DOHH2 (cell line): ENCODE data around the gene MXRA7.
A peak's percentile ranks its signal among the peaks of the same experiment; 100 is the strongest.

Experiments used
- H3F3A ChIP-seq: fragments of 200-600 bp; sonication (generic), shearing (Covaris generic); 2 replicates; pipeline ENCODE4 v1.6.0; 2016; ENCODE audit warnings: antibody characterized with exemption, mild to moderate bottlenecking; ENCODE audit not compliant: control insufficient read depth, insufficient read depth
- H3K27ac ChIP-seq: fragments of 200-600 bp; sonication (generic); 2 replicates; pipeline ENCODE4 v1.5.1; 2014; ENCODE audit warnings: low read depth, mild to moderate bottlenecking, low read length, moderate library complexity
- H3K27me3 ChIP-seq: fragments of 200-600 bp; sonication (generic); 2 replicates; pipeline ENCODE4 v1.6.1; 2014; ENCODE audit warnings: mild to moderate bottlenecking, low read length, mixed read lengths; ENCODE audit not compliant: control insufficient read depth
- H3K36me3 ChIP-seq: fragments of 200-600 bp; sonication (generic); 2 replicates; pipeline ENCODE4 v1.6.1; 2014; ENCODE audit warnings: mild to moderate bottlenecking, low read length, moderate library complexity, mixed read lengths; ENCODE audit not compliant: control insufficient read depth
- H3K4me1 ChIP-seq: fragments of 200-600 bp; sonication (generic); 2 replicates; pipeline ENCODE4 v1.6.1; 2014; ENCODE audit warnings: mild to moderate bottlenecking, low read length, mixed read lengths; ENCODE audit not compliant: control insufficient read depth
- H3K4me2 ChIP-seq: fragments of 200-600 bp; sonication (generic); 2 replicates; pipeline ENCODE4 v1.6.0; 2014; ENCODE audit warnings: mild to moderate bottlenecking, low read length, moderate library complexity
- H3K4me3 ChIP-seq: fragments of 200-600 bp; sonication (generic); 2 replicates; pipeline ENCODE4 v1.5.1; 2014; ENCODE audit warnings: mild to moderate bottlenecking, low read length, mixed read lengths
- H3K79me2 ChIP-seq: fragments of 200-600 bp; sonication (generic); 2 replicates; pipeline ENCODE4 v1.6.1; 2014; ENCODE audit warnings: mild to moderate bottlenecking, low read length, mixed read lengths; ENCODE audit not compliant: control insufficient read depth
- H3K9me2 ChIP-seq: fragments of 200-600 bp; sonication (generic); replicated peaks from 2 replicates; pipeline ENCODE4 v1.6.1; 2014; ENCODE audit warnings: mild to moderate bottlenecking, low read length, mixed read lengths; ENCODE audit not compliant: control insufficient read depth
- H3K9me3 ChIP-seq: fragments of 200-600 bp; sonication (generic); 2 replicates; pipeline ENCODE4 v1.6.1; 2014; ENCODE audit warnings: antibody characterized with exemption, low read length, mixed read lengths; ENCODE audit not compliant: control insufficient read depth, insufficient read depth
- H4K20me1 ChIP-seq: fragments of 200-600 bp; sonication (generic); 2 replicates; pipeline ENCODE4 v1.6.0; 2014; ENCODE audit warnings: low read depth, mild to moderate bottlenecking, antibody characterized with exemption, low read length, moderate library complexity; ENCODE audit not compliant: control insufficient read depth, insufficient read depth
- EZH2phosphoT487 ChIP-seq: fragments of 200-600 bp; sonication (generic); IDR thresholded peaks from 2 replicates; pipeline ENCODE4 v1.6.1; 2017; ENCODE audit warnings: borderline replicate concordance, mild to moderate bottlenecking, antibody characterized with exemption, low read length, moderate library complexity, mixed read lengths
- TF ChIP-seq, protein P1 (sequence below): fragments of 200-600 bp; sonication (generic); IDR thresholded peaks from one replicate; pipeline ENCODE4 v1.5.1; 2014; ENCODE audit warnings: antibody characterized with exemption, mild to moderate bottlenecking, low read depth, low read length; ENCODE audit not compliant: poor library complexity, severe bottlenecking

Gene MXRA7

GRCh38 chr17:76738468-76738850, 27.7 kb upstream of the MXRA7 start:
- H3K9me3 ChIP-seq: no peaks in the 10 kb centered on the region
- TF ChIP-seq, protein P1, sequence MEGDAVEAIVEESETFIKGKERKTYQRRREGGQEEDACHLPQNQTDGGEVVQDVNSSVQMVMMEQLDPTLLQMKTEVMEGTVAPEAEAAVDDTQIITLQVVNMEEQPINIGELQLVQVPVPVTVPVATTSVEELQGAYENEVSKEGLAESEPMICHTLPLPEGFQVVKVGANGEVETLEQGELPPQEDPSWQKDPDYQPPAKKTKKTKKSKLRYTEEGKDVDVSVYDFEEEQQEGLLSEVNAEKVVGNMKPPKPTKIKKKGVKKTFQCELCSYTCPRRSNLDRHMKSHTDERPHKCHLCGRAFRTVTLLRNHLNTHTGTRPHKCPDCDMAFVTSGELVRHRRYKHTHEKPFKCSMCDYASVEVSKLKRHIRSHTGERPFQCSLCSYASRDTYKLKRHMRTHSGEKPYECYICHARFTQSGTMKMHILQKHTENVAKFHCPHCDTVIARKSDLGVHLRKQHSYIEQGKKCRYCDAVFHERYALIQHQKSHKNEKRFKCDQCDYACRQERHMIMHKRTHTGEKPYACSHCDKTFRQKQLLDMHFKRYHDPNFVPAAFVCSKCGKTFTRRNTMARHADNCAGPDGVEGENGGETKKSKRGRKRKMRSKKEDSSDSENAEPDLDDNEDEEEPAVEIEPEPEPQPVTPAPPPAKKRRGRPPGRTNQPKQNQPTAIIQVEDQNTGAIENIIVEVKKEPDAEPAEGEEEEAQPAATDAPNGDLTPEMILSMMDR: no peak
- TF ChIP-seq EZH2phosphoT487: no peak
- H4K20me1 ChIP-seq: peaks cover 26% of the 10 kb centered on the region
- peak overlapping the region; percentile 88; the same call in 1 of the 2 replicates for H3K27ac ChIP-seq
- peak overlapping the region; percentile 84 for H3K4me3 ChIP-seq
- peaks cover 56% of the 10 kb centered on the region for H3K79me2 ChIP-seq
- peaks cover 54% of the 10 kb centered on the region for H3K36me3 ChIP-seq
- peak overlapping the region; percentile 67 for H3K4me2 ChIP-seq
- H3K27me3 ChIP-seq: no peaks in the 10 kb centered on the region
- peaks cover 28% of the 10 kb centered on the region for H3K4me1 ChIP-seq
- peaks cover 32% of the 10 kb centered on the region for H3F3A ChIP-seq
- no peaks in the 10 kb centered on the region for H3K9me2 ChIP-seq

GRCh38 chr17:76737676-76738467, 27.1 kb upstream of the MXRA7 start, which contains the start of gene MFSD11:
Gene MFSD11, plus strand, starts transcription at chr17:76738119. Its CDS starts 234 bp downstream, at chr17:76738353.
- Histone ChIP-seq H3K4me3 (peak within 1 kb of the TSS; percentile 89), H3K4me2 (peak within 1 kb of the TSS; percentile 67), H3K27me3 (no peaks in the 10 kb centered on the region), H3K9me3 (no peaks in the 10 kb centered on the region), H3K4me1 (peaks cover 34% of the 10 kb centered on the region), H3K79me2 (peaks cover 62% of the 10 kb centered on the region), H4K20me1 (peaks cover 28% of the 10 kb centered on the region), H3K36me3 (peaks cover 58% of the 10 kb centered on the region), H3K27ac (peak within 1 kb of the TSS; percentile 93), H3F3A (peaks cover 38% of the 10 kb centered on the region), H3K9me2 (no peaks in the 10 kb centered on the region)
- TF ChIP-seq, protein P1: no peak
- TF ChIP-seq EZH2phosphoT487: no peak

GRCh38 chr17:76737082-76737675, 26.4 kb upstream of the MXRA7 start, which contains the start of gene SRSF2:
Gene SRSF2, minus strand, starts transcription at chr17:76737331. Its CDS starts 171 bp downstream, at chr17:76737160.
- Histone ChIP-seq H3K9me2 (no peaks in the 10 kb centered on the region), H3K36me3 (peaks cover 60% of the 10 kb centered on the region), H4K20me1 (peaks cover 28% of the 10 kb centered on the region), H3K4me3 (peak within 1 kb of the TSS; percentile 89), H3K79me2 (peaks cover 68% of the 10 kb centered on the region), H3K9me3 (no peaks in the 10 kb centered on the region), H3F3A (peaks cover 45% of the 10 kb centered on the region), H3K27me3 (no peaks in the 10 kb centered on the region), H3K4me1 (peaks cover 40% of the 10 kb centered on the region), H3K4me2 (peak within 1 kb of the TSS; percentile 67), H3K27ac (peak within 1 kb of the TSS; percentile 93)
- TF ChIP-seq, protein P1: no peak
- no peak for TF ChIP-seq EZH2phosphoT487
